Activated CD4-positive, alpha-beta T cell treated with anti-CD3 and anti-CD28 coated beads, Interleukin-2, Interleukin-6, amounts not matched to agents 100 ng/mL and 50 ng/mL, durations not matched to agents 16 hours and 8 hours (primary cell): Measurements from ENCODE around the gene DSC2.
A peak's percentile ranks its signal among the peaks of the same experiment; 100 is the strongest.

Experiments used
- DNase-seq: peaks from one replicate; pipeline ENCODE4 v3.0.0-alpha.2; 2020

DSC2 gene

GRCh38 chr18:31097666-31098065 lies 4.6 kb downstream of the DSC2 start:
- no peak for DNase-seq

GRCh38 chr18:31093880-31094279 lies 8.3 kb downstream of the DSC2 start:
- DNase-seq = no peak

- DNase-seq = no peak
Measured at GRCh38 chr18:31093294-31093693, 8.9 kb downstream of the DSC2 start.

GRCh38 chr18:31091350-31091749 lies 10.9 kb downstream of the DSC2 start:
- no peak for DNase-seq

- DNase-seq = no peak
Measured at GRCh38 chr18:31088532-31088931, 13.7 kb downstream of the DSC2 start.

GRCh38 chr18:31079973-31080372 lies 22.2 kb downstream of the DSC2 start:
- DNase-seq = no peak

GRCh38 chr18:31077878-31078277 lies 24.3 kb downstream of the DSC2 start:
- DNase-seq = no peak

GRCh38 chr18:31072175-31072574 lies 30.0 kb downstream of the DSC2 start:
- DNase-seq = no peak

- no peak for DNase-seq
Measured at GRCh38 chr18:31070206-31070605, 32.0 kb downstream of the DSC2 start.

GRCh38 chr18:31066266-31066665 lies 36.0 kb downstream of the DSC2 start:
- DNase-seq = no peak

GRCh38 chr18:31065036-31065773 lies 37.0 kb downstream of the DSC2 start:
- no peak for DNase-seq

GRCh38 chr18:31064130-31064529 lies 38.1 kb downstream of the DSC2 start:
- peak; percentile 8 for DNase-seq

GRCh38 chr18:31061945-31062344 lies 40.3 kb downstream of the DSC2 start:
- DNase-seq = no peak

- no peak for DNase-seq
Measured at GRCh38 chr18:31058897-31059296, 43.3 kb downstream of the DSC2 start.

GRCh38 chr18:31057917-31058316 lies 44.3 kb downstream of the DSC2 start:
- no peak for DNase-seq

- DNase-seq = no peak
Measured at GRCh38 chr18:31057051-31057450, 45.2 kb downstream of the DSC2 start.

GRCh38 chr18:31056296-31056695 lies 45.9 kb downstream of the DSC2 start:
- no peak for DNase-seq

- no peak for DNase-seq
Measured at GRCh38 chr18:31050635-31051034, 51.6 kb downstream of the DSC2 start.

GRCh38 chr18:31049189-31049588 lies 53.0 kb downstream of the DSC2 start:
- DNase-seq = no peak

- no peak for DNase-seq
Measured at GRCh38 chr18:31048216-31048615, 54.0 kb downstream of the DSC2 start.

- no peak for DNase-seq
Measured at GRCh38 chr18:31046916-31047315, 55.3 kb downstream of the DSC2 start.

GRCh38 chr18:31045599-31045998 lies 56.6 kb downstream of the DSC2 start:
- DNase-seq = no peak

- no peak for DNase-seq
Measured at GRCh38 chr18:31044926-31045325, 57.3 kb downstream of the DSC2 start.

- no peak for DNase-seq
Measured at GRCh38 chr18:31043709-31044108, 58.5 kb downstream of the DSC2 start.
